ENCODE data around the gene WSB1.
"Not testable (repeated sequence)": the region's sequence is repeated elsewhere in the genome, so short reads cannot be mapped to it uniquely, and the experiment has no call there.

The WSB1 gene

DNA sequence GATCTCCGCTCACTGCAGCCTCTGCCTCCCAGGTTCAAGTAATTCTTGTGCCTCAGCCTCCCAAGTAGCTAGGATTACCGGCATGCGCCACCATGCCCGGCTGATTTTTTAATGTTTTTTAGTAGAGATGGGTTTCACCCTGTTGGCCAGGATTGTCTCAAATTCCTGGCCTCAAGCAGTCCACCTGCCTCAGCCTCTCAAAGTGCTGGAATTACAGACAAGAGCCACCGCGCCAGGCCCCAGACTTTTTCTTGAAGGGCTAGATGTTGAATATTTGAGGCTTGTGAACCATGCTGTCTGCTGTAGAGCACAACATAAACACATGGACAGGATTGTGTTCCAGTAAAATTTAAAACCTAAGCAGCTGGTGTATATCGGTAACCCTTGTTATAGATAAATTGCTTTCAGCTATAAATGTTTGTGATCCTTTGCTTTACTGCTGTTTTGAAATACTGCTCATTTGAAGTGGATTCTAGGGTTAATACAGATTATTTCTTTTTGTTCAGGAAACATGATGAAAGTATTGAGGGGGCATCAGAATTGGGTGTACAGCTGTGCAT, 12.4 kb downstream of the WSB1 start:
- H3K4me3 ChIP-seq = no peak overlapping the region
- H3K27ac ChIP-seq = no peak overlapping the region

DNA sequence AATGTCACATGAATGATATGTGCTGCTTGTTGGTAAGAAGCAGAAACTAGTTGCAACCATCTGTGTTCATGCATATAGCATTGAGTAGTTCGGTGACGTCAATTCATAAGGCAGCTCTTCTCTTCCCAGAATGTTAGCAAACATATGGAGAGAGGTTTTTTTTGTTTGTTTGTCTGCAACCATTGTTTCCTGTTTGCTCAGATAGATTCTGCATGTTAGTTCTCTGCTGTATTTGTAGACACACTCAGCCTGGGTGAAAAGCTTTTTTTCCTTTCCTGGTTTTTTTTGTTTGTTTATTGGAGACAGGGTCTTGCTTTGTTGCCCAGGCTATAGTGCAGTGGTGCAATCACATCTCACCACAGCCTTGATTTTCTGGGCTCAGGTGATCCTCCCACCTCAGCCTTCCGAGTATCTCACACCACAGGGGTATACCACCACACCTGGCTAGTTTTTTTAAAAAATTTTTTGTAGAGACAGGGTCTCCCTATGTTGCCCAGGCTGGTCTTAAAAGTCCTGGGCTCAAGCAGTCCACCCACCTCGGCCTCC, 16.7 kb downstream of the WSB1 start:
- H3K4me3 ChIP-seq = no peak overlapping the region
- H3K27ac ChIP-seq = no peak overlapping the region

DNA sequence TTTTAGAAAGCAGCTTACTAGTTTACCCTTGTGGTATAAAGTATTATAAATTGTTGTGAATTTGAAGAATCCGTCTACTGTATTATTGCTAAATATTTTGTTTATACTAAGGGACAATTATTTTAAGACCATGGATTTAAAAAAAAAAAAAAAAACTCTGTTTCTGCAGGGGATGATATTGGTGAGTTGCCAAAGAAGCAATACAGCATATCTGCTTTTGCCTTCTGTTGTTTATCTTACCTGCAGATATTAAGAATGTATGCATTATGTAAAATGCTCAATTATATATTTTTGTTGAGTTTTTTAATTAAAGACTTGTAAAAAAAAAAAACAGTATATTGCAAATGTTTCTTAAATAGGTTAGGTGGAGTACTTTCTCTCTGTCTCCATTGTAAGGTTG, 19.4 kb downstream of the WSB1 start:
- no peak overlapping the region for H3K27ac ChIP-seq
- no peak overlapping the region for H3K4me3 ChIP-seq

DNA sequence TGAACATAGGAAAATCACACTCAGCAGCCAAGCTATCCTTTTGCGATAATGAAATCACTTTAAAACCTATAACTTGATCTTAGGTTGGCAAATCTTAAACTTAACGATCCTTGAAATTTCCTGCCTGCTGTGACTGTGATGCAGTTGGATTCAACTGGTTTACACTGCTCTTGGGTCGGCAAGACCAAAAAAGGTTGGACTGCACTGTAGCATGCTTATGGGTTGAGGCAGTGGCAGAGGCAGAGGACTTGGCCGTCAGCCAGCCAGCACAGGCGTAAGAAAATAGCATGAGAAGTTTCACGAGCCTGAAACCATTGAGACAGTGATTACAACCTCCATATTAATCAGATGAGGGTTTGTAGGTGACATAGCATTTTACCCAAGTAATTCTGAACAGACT, 21.4 kb downstream of the WSB1 start:
- no peak overlapping the region for H3K4me3 ChIP-seq
- peak overlapping the region in 3 of 21 experiments; percentile 6 to 38 (median 11) for H3K27ac ChIP-seq

DNA sequence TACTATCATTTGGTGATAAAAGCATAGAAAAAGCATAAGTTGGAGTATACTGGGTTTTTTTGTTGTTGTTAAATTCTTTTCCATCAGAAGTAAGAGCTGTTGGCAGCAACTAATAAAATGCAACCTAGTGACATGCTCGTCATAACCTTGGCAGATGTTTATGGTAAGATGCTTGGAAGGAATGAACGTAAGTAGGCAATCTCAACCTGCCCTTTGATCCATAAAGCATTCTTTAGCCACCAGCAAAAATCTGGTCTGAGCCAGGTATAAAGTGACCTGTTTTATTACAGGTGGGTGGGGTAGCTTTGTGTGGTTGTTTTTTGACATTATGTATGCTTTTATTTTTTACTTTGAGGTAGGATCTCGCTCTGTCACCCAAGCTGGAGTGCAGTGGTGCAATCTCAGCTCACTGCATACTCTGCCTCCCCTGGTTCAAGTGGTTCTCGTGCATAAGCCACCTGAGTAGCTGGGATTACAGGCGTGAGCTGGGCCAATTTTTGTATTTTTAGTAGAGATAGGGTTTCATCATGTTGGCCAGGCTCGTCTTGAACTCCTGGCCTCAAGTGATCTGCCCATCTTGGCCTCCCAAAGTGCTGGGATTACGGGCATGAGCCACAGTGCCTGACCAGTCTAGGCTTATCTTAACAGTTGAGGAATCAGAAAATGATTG, 22.0 kb downstream of the WSB1 start:
- H3K27ac ChIP-seq = peak overlapping the region in 6 of 21 experiments; percentile 6 to 43 (median 20)
- H3K4me3 ChIP-seq = no peak overlapping the region

DNA sequence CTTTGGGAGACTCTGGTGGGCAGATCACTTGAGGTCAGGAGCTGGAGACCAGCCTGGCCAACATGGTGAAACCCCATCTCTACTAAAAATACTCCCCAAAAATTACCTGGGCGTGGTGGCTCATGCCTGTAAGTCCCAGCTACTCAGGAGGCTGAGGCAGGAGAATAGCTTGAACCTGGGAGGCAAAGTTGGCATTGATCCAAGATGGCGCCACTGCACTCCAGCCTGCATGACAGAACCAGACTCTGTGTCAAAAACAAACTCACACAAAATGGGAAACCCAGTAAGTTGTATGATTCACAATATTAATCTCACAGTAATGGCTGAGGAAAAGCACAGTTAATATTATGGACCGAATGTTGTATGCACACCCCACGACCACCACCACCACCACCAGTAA, 24.3 kb downstream of the WSB1 start:
- Histone ChIP-seq H3K27ac (no peak overlapping the region), H3K4me3 (no peak overlapping the region)

DNA sequence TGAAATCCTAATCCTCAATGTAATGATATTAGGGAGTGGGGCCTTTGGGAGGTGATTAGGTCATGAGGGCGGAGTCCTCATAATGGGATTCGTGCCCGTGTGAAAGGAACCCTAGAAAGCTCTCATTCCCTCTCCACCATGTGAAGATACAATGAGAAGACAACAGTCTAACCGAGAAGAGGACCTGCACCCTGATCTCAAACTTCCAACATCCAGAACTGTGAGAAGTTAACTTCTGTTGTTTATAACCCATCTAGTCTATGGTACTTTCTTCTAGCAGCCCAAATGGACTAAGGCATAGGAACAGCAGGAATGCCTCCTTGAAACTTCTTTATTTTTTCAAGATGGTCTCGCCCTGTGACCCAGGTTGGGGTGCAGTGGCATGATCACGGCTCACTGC, 24.7 kb downstream of the WSB1 start:
- peak overlapping the region in 1 of 21 experiments; percentile 1 for H3K27ac ChIP-seq
- H3K4me3 ChIP-seq = no peak overlapping the region

DNA sequence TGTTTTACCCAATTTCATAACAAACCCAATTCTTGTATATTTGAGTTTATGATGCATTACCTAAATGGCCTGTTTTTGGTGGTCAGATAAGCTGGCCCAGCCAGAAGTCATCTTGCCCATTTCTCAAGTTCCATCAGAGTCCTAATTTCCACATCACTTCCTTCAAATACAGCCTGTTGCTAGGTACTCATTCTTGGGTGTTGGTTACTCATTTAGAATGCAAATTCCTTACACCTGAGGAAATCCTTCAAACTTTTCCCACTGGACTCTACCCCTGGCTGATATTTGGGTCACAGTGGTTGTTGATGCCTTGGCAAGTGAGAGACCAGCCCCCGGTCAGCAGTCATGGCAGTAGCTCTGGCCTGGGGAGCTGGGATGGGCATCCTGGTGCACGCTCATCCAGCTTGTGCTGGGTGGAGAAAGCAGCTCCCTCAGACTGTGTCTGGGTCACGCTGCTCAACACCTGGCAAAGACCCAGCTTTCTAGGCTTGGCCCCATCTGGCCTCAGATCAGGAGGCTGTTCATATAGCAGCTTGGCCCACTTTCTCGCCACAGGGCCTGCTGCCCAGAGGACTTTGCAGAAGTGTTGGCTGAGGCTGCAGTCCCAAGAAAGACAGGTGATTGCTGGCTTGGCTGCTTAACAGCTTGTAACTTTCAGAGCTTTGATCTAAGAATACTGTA, 25.8 kb downstream of the WSB1 start:
- H3K27ac ChIP-seq = peak overlapping the region in 4 of 21 experiments; percentile 8 to 42 (median 36)
- no peak overlapping the region for H3K4me3 ChIP-seq

DNA sequence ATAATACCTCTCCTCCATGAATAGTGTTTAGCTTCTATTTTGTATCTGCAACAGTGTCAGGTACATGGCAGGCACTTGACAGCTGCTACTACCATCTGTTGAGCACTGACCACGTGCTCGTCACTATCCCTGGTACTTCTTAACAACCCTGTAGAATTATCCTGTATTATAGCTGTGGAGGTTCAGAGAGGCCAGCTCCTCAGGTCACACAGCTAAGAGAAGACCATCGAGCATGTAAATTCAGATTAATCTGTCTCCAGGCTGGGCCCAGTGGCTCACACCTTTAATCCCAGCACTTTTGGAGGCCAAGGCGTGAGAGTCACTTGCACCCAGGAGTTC, 26.3 kb downstream of the WSB1 start:
- peak overlapping the region in 4 of 21 experiments; percentile 8 to 42 (median 36) for H3K27ac ChIP-seq
- no peak overlapping the region for H3K4me3 ChIP-seq

DNA sequence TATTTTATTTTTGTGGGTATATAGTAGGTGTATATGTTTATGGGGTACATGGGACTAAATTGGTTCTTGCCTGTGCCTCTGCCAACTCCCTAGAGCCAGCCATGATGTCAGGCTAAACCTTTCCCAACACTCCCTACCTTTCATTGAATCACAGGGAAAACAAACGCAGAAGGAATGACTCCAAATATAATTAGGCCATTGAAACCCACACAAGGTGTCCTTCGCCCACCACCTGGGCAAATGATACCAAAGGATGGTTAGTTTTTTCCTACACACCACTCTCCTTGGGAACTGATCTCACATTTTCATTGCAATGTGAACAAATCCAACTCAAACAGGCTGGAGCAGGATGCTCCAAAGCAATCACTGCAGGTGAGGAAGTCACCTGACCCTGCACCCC, 27.5 kb downstream of the WSB1 start:
- no peak overlapping the region for H3K4me3 ChIP-seq
- no peak overlapping the region for H3K27ac ChIP-seq

DNA sequence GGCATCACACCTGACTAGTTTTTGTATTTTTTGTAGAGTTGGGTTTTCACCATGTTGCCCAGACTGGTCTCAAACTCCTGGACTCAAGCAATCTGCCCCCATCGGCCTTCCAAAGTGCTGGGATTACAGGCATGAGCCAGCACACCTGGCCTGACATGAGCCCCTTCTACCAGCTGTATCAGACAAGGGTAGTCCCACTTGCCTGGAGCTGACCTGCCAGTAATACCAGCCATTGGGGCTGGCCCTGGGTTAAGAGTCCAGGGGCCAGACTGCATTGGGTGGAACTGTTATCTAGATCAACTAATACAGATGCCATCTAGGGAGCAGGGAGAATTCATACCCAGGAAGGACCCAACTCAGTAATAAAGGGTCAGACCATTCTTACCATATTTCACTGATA, 28.1 kb downstream of the WSB1 start:
- Histone ChIP-seq H3K27ac (no peak overlapping the region), H3K4me3 (no peak overlapping the region)

DNA sequence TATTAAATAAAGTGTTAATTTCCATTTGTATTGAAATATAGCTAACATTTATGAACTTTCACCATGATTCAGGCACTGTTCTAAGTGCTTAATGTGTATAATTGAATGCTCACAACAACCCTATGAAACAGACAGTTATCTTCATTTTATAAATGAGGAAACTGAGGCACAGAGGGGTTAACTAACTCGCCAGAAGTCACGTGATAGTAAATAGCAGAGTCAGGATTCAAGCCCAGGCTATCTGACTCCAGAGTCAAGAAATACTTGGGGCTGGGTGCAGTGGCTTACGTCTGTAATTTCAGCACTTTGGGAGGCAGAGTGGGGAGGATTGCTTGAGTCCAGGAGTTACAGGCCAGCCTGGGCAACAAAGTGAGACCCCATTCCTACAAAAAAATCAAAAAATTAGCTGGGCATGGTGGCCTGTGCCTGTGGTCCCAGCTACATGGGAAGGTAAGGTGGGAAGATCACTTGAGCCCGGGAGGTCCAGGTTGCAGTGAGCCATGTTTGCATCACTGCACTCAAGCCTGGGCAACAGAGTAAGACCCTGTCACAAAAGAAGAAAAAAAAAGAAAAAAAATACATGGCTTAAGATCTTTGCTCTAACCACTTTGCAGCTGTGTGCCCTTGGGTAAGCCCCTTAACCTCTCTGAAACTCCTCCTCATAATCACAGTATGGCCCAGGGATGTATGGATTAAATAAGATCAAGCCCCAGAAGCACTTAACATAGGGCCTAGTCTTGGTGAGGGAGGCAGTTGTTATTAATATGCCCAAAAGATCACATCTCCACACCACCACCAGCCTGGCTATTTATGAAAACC, 29.0 kb downstream of the WSB1 start:
- Histone ChIP-seq H3K4me3 (no peak overlapping the region), H3K27ac (peak overlapping the region in 10 of 21 experiments; percentile 7 to 63 (median 32))

DNA sequence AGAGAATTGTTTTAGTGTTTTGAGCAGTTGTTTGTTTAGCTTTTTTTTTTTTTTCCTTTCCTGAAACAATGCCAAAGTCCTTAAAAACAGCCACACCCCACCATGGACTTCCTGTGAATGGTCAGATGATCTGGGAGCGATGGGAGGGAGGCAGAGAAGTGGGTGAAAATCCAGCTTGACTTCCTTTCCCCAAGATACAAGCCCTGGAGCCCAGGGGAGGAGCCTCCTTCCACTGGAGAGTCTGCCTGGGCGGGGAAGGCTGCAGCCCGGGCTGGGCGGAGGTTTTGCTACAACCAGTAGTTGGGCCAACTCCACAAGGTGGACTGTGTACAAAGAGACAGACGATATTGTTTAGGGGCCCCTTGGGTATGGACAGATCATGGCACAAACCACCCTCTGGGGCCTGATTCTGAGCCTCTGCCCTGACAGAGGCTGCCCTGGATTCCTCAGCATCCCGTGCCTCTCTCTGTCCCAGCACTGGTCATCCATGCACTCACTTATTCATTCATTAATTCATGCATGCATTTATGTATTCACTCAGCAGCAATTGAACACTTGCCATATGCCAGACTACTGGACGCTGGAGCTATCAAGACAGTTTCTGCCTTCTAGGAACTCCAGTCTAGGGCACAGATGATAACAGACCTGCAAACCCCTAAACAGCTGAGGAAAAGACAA, 29.8 kb downstream of the WSB1 start:
- Histone ChIP-seq H3K27ac (peak overlapping the region in 10 of 21 experiments; percentile 3 to 63 (median 24)), H3K4me3 (no peak overlapping the region)

DNA sequence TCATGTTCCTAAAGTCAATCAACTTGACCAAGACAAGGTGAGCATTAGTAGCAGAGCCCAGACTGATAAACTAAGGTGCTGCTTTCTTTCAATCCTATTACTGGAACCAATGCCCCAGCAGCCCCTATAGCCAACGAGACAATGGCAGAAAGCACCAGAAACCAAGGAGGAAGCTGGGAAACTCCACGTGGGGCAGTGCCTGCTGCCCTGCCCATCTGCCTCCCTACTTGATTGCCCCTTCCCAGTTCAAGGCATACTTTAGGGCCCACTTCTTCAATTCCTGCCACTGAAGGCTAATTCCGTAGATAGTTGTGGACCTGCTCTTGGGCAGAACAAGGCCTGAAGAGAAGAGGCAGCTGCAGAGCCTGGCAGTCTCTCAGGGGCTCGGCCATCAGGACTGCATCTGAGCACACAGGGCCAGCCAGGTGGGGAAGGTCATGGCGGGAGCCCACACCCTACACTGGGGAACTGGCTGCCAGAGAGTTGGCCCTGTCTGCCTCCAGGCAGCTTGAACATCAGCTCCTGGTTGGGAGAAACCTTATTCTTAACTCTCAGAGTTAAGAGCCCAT, 30.9 kb downstream of the WSB1 start:
- Histone ChIP-seq H3K27ac (peak overlapping the region in 1 of 21 experiments; percentile 19), H3K4me3 (no peak overlapping the region)

DNA sequence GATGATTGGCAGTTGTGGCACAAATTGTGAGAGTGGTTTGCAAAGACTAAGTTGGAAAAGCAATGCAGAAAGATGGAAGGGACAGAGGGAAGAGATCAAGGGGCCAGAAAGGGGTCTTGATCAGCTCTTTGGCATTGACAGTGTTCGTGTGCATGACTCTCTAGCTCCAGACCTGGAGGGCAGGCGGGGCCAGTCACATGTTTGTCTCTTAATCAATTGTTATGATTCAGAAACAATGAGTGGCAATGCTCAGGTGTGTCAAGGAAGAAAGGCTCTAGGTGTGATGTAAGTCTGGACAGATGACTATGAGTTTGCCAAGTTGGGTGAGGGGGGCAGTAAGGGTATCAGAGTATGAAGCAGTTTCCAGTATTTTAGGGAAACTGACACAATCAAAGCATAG, 32.1 kb downstream of the WSB1 start:
- Histone ChIP-seq H3K27ac (no peak overlapping the region), H3K4me3 (no peak overlapping the region)

DNA sequence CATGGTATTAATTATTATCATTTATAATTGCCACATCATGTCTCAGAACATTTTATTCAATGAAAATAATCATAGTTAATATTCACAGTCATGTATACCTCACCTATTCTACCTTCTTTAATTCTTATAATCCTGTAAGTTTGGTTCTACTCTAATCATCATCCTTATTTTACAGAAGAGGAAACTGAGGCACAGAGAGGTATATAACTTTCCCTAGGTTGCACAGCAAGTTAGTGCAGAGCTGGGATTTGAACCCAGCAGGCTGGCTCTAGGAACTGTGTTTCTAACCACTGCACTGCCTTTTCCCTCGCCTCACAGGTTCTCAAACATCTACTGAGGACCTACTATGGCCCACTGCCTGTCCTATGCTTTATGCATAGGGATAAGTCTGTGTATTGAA, 32.7 kb downstream of the WSB1 start:
- H3K4me3 ChIP-seq = no peak overlapping the region
- no peak overlapping the region for H3K27ac ChIP-seq

DNA sequence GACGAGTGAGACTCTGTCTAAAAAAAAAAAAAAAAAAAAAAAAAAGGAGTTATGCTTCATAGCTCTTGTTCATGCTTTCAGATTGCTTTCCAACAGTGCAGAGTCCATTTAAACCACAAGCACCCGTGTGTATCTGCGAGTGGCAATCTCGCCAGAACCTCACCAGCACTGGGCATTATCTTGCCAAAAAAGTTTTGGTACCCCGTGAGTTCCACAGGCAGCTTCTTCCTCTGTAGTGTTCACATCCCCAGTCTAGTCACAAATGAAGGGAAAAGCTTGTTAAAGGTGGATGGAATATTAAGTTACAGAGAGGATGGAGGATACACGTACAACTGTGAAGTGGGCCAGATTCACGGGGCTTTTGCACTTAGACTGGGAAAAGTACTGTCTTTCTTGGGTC, 33.5 kb downstream of the WSB1 start:
- Histone ChIP-seq H3K27ac (no peak overlapping the region), H3K4me3 (no peak overlapping the region)

DNA sequence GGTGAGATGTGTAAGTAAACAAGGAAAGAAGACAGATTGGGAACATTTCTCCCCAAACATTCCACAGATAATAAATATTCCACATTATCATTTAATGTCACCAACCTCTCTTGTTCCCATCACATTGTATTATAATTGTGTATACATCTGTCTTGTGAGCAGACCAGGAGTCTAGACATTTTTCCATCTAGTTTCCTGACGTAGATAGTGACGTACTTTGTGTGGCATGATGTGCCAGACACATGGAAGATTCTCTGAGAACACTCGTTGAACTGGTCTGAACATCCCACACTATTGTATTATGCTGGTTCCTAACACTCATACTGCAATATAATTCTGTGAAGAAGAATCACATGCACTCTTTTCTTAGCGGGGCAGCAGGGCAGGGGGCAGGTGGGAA, 34.0 kb downstream of the WSB1 start:
- Histone ChIP-seq H3K4me3 (no peak overlapping the region), H3K27ac (no peak overlapping the region)

DNA sequence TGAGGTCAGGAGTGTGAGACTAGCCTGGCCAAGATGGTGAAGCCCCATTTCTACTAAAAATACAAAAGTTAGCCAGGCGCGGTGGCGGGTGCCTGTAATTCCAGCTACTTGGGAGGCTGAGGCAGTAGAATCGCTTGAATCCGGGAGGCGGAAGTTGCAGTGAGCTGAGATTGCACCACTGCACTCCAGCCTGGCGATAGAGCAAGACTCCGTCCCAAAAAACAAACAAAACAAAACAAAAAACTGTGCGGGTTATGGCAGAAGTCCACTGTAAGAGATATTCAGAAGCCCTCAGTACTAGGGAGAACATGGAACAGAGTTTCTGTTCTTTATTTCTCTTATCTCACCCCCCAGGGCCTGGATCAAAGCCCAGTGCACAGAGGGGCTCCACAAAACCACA, 34.8 kb downstream of the WSB1 start:
- not testable (repeated sequence) for H3K27ac ChIP-seq, H3K4me3 ChIP-seq

Measured in skin epidermis (tissue), 12 donors.